H1 (cell line): ENCODE results near the gene CACNB2. TPM values are rescaled to one million over a fixed set of nuclear protein-coding genes. Genes with fewer than 3 reads are reported as not detected.

ENCODE experiments used
- CTCF ChIA-PET: fragments of 300-600 bp; sonication (Branson Sonifier 250); formaldehyde crosslinking; loops from one replicate; lab custom pipeline; 2021; ENCODE audit not compliant: partially characterized antibody; lab: Charles Lee
- POLR2A ChIA-PET: fragments of 300-600 bp; sonication (Branson Sonifier 250); formaldehyde crosslinking; loops from one replicate; lab custom pipeline; 2021; ENCODE audit warnings: inconsistent platforms; ENCODE audit not compliant: partially characterized antibody; lab: Charles Lee
- DNase-seq, 2 experiments: peaks; one replicate each; pipeline versions ENCODE4 v3.0.0 to v3.0.0-alpha.2; 2010 to 2022; ENCODE audit warnings: low spot score in 2 of 2, low read depth in 1 of 2, mixed read lengths in 1 of 2
- FAIRE-seq: peaks from 2 replicates; lab custom pipeline; 2011; peaks lifted over from hg19 to GRCh38; lab: Jason Lieb, UNC
- H2AFZ ChIP-seq: 2 replicates; pipeline ENCODE4 v1.8.1; 2012; ENCODE audit warnings: low read length, inconsistent platforms
- H2AK5ac ChIP-seq: 2 replicates; pipeline ENCODE4 v1.6.1; 2013; ENCODE audit warnings: low read depth, low read length
- H2BK120ac ChIP-seq: replicated peaks from 2 replicates; pipeline ENCODE3; 2013; ENCODE audit warnings: low read depth, low read length, inconsistent platforms
- H2BK12ac ChIP-seq: 2 replicates; pipeline ENCODE4 v1.6.1; 2013; ENCODE audit warnings: low read depth, low read length
- H2BK15ac ChIP-seq: 2 replicates; pipeline ENCODE4 v1.6.1; 2013; ENCODE audit warnings: low read length
- H2BK20ac ChIP-seq: 2 replicates; pipeline ENCODE4 v1.6.1; 2013; ENCODE audit warnings: low read length
- H2BK5ac ChIP-seq: 2 replicates; pipeline ENCODE4 v1.6.1; 2013; ENCODE audit warnings: low read depth, low read length
- H3K14ac ChIP-seq: 2 replicates; pipeline ENCODE4 v1.6.1; 2013; ENCODE audit warnings: inconsistent platforms; ENCODE audit not compliant: insufficient read length
- H3K18ac ChIP-seq: 2 replicates; pipeline ENCODE4 v1.6.1; 2013; ENCODE audit warnings: low read length; ENCODE audit errors: extremely low read depth
- H3K23ac ChIP-seq: 2 replicates; pipeline ENCODE4 v1.6.1; 2013; ENCODE audit warnings: inconsistent platforms; ENCODE audit not compliant: insufficient read length
- H3K23me2 ChIP-seq: 2 replicates; pipeline ENCODE4 v1.6.1; 2013; ENCODE audit warnings: low read depth, low read length
- H3K27ac ChIP-seq: 2 replicates; pipeline ENCODE4 v1.6.1; 2011; ENCODE audit warnings: low read depth, low read length, inconsistent platforms
- H3K27me3 ChIP-seq, 4 experiments: replicated peaks in 1 of 4; 1 replicate in 1 of 4; 2 replicates in 3 of 4; pipeline versions ENCODE4 v1.6.1 to v1.8.1; 2011 to 2013; ENCODE audit warnings: low read length in 3 of 4, mild to moderate bottlenecking in 3 of 4, inconsistent platforms in 2 of 4, mixed read lengths in 2 of 4, moderate library complexity in 1 of 4; ENCODE audit not compliant: control insufficient read depth in 3 of 4, insufficient read depth in 3 of 4; ENCODE audit errors: extremely low read depth in 1 of 4
- H3K36me3 ChIP-seq, 4 experiments: 2 replicates each; pipeline versions ENCODE4 v1.6.1 to v1.8.1; 2011 to 2013; ENCODE audit warnings: mild to moderate bottlenecking in 4 of 4, low read length in 3 of 4, moderate library complexity in 2 of 4, control low read depth in 1 of 4, inconsistent platforms in 1 of 4; ENCODE audit not compliant: insufficient read depth in 4 of 4, control insufficient read depth in 2 of 4
- H3K4ac ChIP-seq: replicated peaks from 2 replicates; pipeline ENCODE3; 2013; ENCODE audit warnings: low read length, low read depth, mixed read lengths, inconsistent platforms; ENCODE audit not compliant: insufficient read length
- H3K4me1 ChIP-seq, 4 experiments: replicated peaks in 1 of 4; 1 replicate in 1 of 4; 2 replicates in 3 of 4; pipeline versions ENCODE4 v1.6.1 to v1.8.1; 2011 to 2013; ENCODE audit warnings: low read length in 3 of 4, inconsistent platforms in 2 of 4, mixed read lengths in 1 of 4; ENCODE audit not compliant: insufficient read depth in 4 of 4, control insufficient read depth in 3 of 4
- H3K4me2 ChIP-seq, 2 experiments: 2 replicates each; pipeline versions ENCODE4 v1.6.1 to v1.8.1; 2011 to 2013; ENCODE audit warnings: low read depth in 2 of 2, low read length in 2 of 2, control low read depth in 1 of 2, inconsistent platforms in 1 of 2, mild to moderate bottlenecking in 1 of 2; ENCODE audit not compliant: insufficient read depth in 1 of 2
- H3K4me3 ChIP-seq, 4 experiments: fragments of 200-600, 300-600 bp in 1 of 4; sonication (generic), shearing (Covaris generic), sonication (Bioruptor Twin) in 1 of 4; 2 replicates each; pipeline versions ENCODE4 v1.5.1 to v1.8.1; 2011 to 2016; ENCODE audit warnings: low read length in 4 of 4, low read depth in 3 of 4, control low read depth in 2 of 4, inconsistent platforms in 2 of 4, mild to moderate bottlenecking in 2 of 4, mixed read lengths in 1 of 4, moderate library complexity in 1 of 4; ENCODE audit not compliant: insufficient read depth in 2 of 4; ENCODE audit errors: extremely low read depth in 1 of 4
- H3K56ac ChIP-seq: replicated peaks from 2 replicates; pipeline ENCODE3; 2013; ENCODE audit warnings: low read depth, mild to moderate bottlenecking, mixed read lengths, low read length, inconsistent platforms; ENCODE audit not compliant: insufficient read length
- H3K79me1 ChIP-seq: 2 replicates; pipeline ENCODE4 v1.6.1; 2013; ENCODE audit warnings: low read depth, low read length, control low read depth
- H3K79me2 ChIP-seq, 2 experiments: 2 replicates each; pipeline versions ENCODE4 v1.6.1 to v1.8.1; 2012 to 2013; ENCODE audit warnings: low read length in 2 of 2, mild to moderate bottlenecking in 2 of 2, inconsistent platforms in 1 of 2; ENCODE audit not compliant: insufficient read depth in 2 of 2, control insufficient read depth in 1 of 2
- H3K9ac ChIP-seq, 4 experiments: replicated peaks in 1 of 4; 1 replicate in 1 of 4; 2 replicates in 3 of 4; pipeline versions ENCODE4 v1.6.1 to v1.8.1; 2011 to 2013; ENCODE audit warnings: low read depth in 3 of 4, low read length in 3 of 4, control low read depth in 2 of 4, mild to moderate bottlenecking in 2 of 4, moderate library complexity in 2 of 4, inconsistent platforms in 1 of 4; ENCODE audit errors: extremely low read depth in 1 of 4
- H3K9me3 ChIP-seq, 2 experiments: 2 replicates each; pipeline versions ENCODE4 v1.6.1 to v1.8.1; 2012 to 2013; ENCODE audit warnings: mild to moderate bottlenecking in 2 of 2, moderate library complexity in 2 of 2, control low read depth in 1 of 2, inconsistent platforms in 1 of 2, low read depth in 1 of 2, low read length in 1 of 2, mixed read lengths in 1 of 2; ENCODE audit not compliant: insufficient read depth in 2 of 2
- H4K20me1 ChIP-seq, 2 experiments: replicated peaks in 1 of 2; 2 replicates each; pipeline versions ENCODE3 to v1.8.1; 2011 to 2013; ENCODE audit warnings: inconsistent platforms in 2 of 2, low read length in 2 of 2, mild to moderate bottlenecking in 1 of 2; ENCODE audit not compliant: insufficient read depth in 2 of 2, control insufficient read depth in 1 of 2
- H4K5ac ChIP-seq: 2 replicates; pipeline ENCODE4 v1.6.1; 2013; ENCODE audit warnings: low read length, low read depth, mixed read lengths, inconsistent platforms; ENCODE audit not compliant: insufficient read length
- H4K8ac ChIP-seq: 2 replicates; pipeline ENCODE4 v1.8.0; 2013; ENCODE audit warnings: mild to moderate bottlenecking, moderate library complexity, low read length, inconsistent platforms; ENCODE audit not compliant: insufficient read depth; ENCODE audit errors: extremely low read depth
- H4K91ac ChIP-seq: replicated peaks from 2 replicates; pipeline ENCODE3; 2013; ENCODE audit warnings: low read length, mixed read lengths, inconsistent platforms; ENCODE audit not compliant: insufficient read length
- CTBP2 ChIP-seq: IDR thresholded peaks from 2 replicates; pipeline ENCODE4 v1.7.0; 2011; ENCODE audit warnings: borderline replicate concordance, mild to moderate bottlenecking, moderate library complexity, mixed read lengths, low read length; ENCODE audit not compliant: insufficient read depth, insufficient read length
- FOSL1 ChIP-seq: IDR thresholded peaks from 2 replicates; pipeline ENCODE4 v1.6.1; 2011; ENCODE audit warnings: mild to moderate bottlenecking, low read depth, low read length, moderate library complexity; ENCODE audit not compliant: insufficient read depth
- RBBP5 ChIP-seq: IDR thresholded peaks from 2 replicates; pipeline ENCODE4 v1.7.1; 2012; ENCODE audit warnings: low read depth, mild to moderate bottlenecking, inconsistent platforms, low read length, moderate library complexity, borderline replicate concordance
- RNF2 ChIP-seq: fragments of 200-900, 300-1000 bp; sonication (generic); IDR thresholded peaks from 2 replicates; pipeline ENCODE4 v1.7.1; 2016; ENCODE audit warnings: borderline replicate concordance, low read depth, mild to moderate bottlenecking, antibody characterized with exemption, low read length; ENCODE audit not compliant: poor library complexity, severe bottlenecking; ENCODE audit errors: missing control alignments
- SIX5 ChIP-seq: IDR thresholded peaks from 2 replicates; pipeline ENCODE4 v1.6.1; 2011; ENCODE audit warnings: mild to moderate bottlenecking, low read depth, low read length
- SP2 ChIP-seq: IDR thresholded peaks from 2 replicates; pipeline ENCODE4 v1.6.1; 2012; ENCODE audit warnings: mild to moderate bottlenecking, low read length, inconsistent platforms
- WGBS, 2 experiments: shearing (Covaris generic) in 1 of 2; methylation state at CpG; one replicate each; pipeline versions ENCODE4 v1.1.6 to v1.1.7; 2013 to 2015; ENCODE audit warnings: low lambda C conversion rate in 2 of 2, mixed read lengths in 2 of 2, inconsistent platforms in 1 of 2, low coverage in 1 of 2, missing lambda C conversion rate in 1 of 2; ENCODE audit not compliant: insufficient replicate concordance in 2 of 2, insufficient coverage in 1 of 2, insufficient read length in 1 of 2; ENCODE audit errors: extremely low coverage in 1 of 2, missing lambda C conversion rate in 1 of 2; 5-methylcytosine and 5-hydroxymethylcytosine counted together
- polyA plus RNA-seq, 7 experiments: library from polyadenylated mRNA; depleted of rRNA in 3 of 7; stranded (reverse) in 5 of 7; unstranded in 2 of 7; fragments of >200 nt in 5 of 7; fragments of 200-250 nt in 2 of 7; gene quantifications; 1 replicate in 5 of 7; 2 replicates in 1 of 7; 4 replicates in 1 of 7; pipeline versions ENCODE4 v1.2.1 to v1.2.3, GENCODE V29; 2011 to 2013; ENCODE audit warnings: missing spikeins in 2 of 7, mixed read lengths in 2 of 7
- total RNA-seq: library from RNA; stranded (reverse); fragmentation: NEBNext Ultra II Directional; extraction: Animal tissue kit (Norgen Biotek cat#: 25700); gene quantifications from 2 replicates; pipeline ENCODE4 v1.2.1, GENCODE V29; 2021
- TF ChIP-seq, protein P1 (sequence below): IDR thresholded peaks from 2 replicates; pipeline ENCODE4 v1.6.1; 2011; ENCODE audit warnings: low read depth, mild to moderate bottlenecking, low read length; ENCODE audit not compliant: insufficient read depth

Gene CACNB2
- total and polyA plus RNA-seq, 2 of the 8 experiments (the other 6 are each of a cell fraction or from before 2014, with no cell fraction given): 2.4 to 3.2 TPM

DNA sequence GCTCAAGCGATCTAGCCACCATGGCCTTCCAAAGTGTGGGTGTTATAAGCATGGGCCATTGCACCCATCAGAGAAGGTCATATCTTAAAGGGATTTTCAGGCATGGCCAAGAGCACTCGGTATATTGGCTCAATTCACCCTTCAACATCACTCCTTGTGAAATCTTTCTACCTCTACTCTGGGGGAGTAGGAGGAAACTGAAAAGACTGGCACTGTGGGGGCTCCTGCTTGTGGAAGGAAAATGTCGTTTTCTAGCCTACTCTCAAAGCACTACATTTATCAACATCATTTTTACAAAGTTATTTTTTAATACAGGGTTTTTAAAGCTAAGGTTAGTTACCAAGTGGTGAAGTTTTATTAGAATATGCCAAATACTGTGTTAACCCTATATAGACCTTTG, 42.0 kb upstream of the CACNB2 start:
- peaks cover 0 to 16% (median 0%) of the 10 kb centered on the region in 4 experiments; a peak in 3 of 7 replicates for H3K4me1 ChIP-seq
- CTCF ChIA-PET: interaction anchor here (0.6 kb wide), 1 partner anchor 27 kb away, joined by 3 read pairs; no protein-coding TSS in a partner anchor
- H3K79me1 ChIP-seq: no peaks in the 10 kb centered on the region
- no peak overlapping the region; the same call in 1 of the 2 replicates for H2BK5ac ChIP-seq
- H3K4me3 ChIP-seq: no peak overlapping the region
- no peak overlapping the region for H4K5ac ChIP-seq
- H2BK12ac ChIP-seq: no peak overlapping the region
- no peaks in the 10 kb centered on the region for H3K23me2 ChIP-seq
- H3K4me2 ChIP-seq: no peak overlapping the region
- no peaks in the 10 kb centered on the region for H3K36me3 ChIP-seq
- H3K9me3 ChIP-seq: no peaks in the 10 kb centered on the region
- WGBS, 2 experiments: 87% methylated on average over 3 of the region's 3 CpGs; no CpG with 5 or more reads in 1 of the 2 experiments
- no peak overlapping the region for H3K9ac ChIP-seq
- H3K27ac ChIP-seq: no peak overlapping the region
- no peak overlapping the region for H3K4ac ChIP-seq
- DNase-seq (no peak), FAIRE-seq (no peak)
- TF ChIP-seq FOSL1 (no peak), RBBP5 (no peak), SIX5 (no peak), SP2 (no peak), RNF2 (no peak), CTBP2 (no peak)
- TF ChIP-seq, protein P1, sequence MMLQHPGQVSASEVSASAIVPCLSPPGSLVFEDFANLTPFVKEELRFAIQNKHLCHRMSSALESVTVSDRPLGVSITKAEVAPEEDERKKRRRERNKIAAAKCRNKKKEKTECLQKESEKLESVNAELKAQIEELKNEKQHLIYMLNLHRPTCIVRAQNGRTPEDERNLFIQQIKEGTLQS: no peak
- H3K18ac ChIP-seq: no peak overlapping the region
- no peak overlapping the region for H3K56ac ChIP-seq
- no peak overlapping the region for H4K8ac ChIP-seq
- H2AK5ac ChIP-seq: no peak overlapping the region
- no peak overlapping the region for H4K91ac ChIP-seq
- POLR2A ChIA-PET: no interaction called here
- no peak overlapping the region for H3K14ac ChIP-seq
- H2AFZ ChIP-seq: no peak overlapping the region
- H2BK120ac ChIP-seq: no peak overlapping the region
- H4K20me1 ChIP-seq: no peaks in the 10 kb centered on the region
- no peak overlapping the region for H3K23ac ChIP-seq
- H2BK20ac ChIP-seq: peak overlapping the region; percentile 15; the same call in 1 of the 2 replicates
- no peak overlapping the region for H2BK15ac ChIP-seq
- no peaks in the 10 kb centered on the region for H3K27me3 ChIP-seq
- no peaks in the 10 kb centered on the region for H3K79me2 ChIP-seq
